HCT116 (cell line): Measurements from ENCODE around the gene OR52K2.

Source experiments
- FOSL1 ChIP-seq: IDR thresholded peaks from 2 replicates; pipeline ENCODE4 v1.6.1; 2012; ENCODE audit warnings: low read depth
- POLR2A ChIP-seq: IDR thresholded peaks from 2 replicates; pipeline ENCODE4 v1.7.0; 2011; ENCODE audit warnings: borderline replicate concordance; ENCODE audit not compliant: insufficient read depth, insufficient read length; ENCODE audit errors: extremely low read depth
- POLR2AphosphoS5 ChIP-seq: IDR thresholded peaks from 2 replicates; pipeline ENCODE4 v1.6.1; 2011; ENCODE audit warnings: mild to moderate bottlenecking, low read depth, low read length, moderate library complexity
- RAD21 ChIP-seq: IDR thresholded peaks from 2 replicates; pipeline ENCODE4 v1.6.1; 2012; ENCODE audit warnings: low read depth, mild to moderate bottlenecking
- TF ChIP-seq, protein P1 (sequence below): IDR thresholded peaks from 2 replicates; pipeline ENCODE4 v1.6.1; 2012
- TF ChIP-seq, protein P2 (sequence below), 3 experiments: fragments of 200-600 bp in 1 of 3; sonication (generic) in 1 of 3; IDR thresholded peaks in 2 of 3; conservative IDR thresholded peaks in 1 of 3; 2 replicates each; pipeline ENCODE4 v1.5.1; 2012 to 2017; ENCODE audit warnings: low read depth in 2 of 3, low read length in 2 of 3, antibody characterized with exemption in 1 of 3, borderline replicate concordance in 1 of 3, control low read depth in 1 of 3, mild to moderate bottlenecking in 1 of 3, mixed read lengths in 1 of 3, mixed run types in 1 of 3, moderate library complexity in 1 of 3; ENCODE audit not compliant: insufficient read depth in 1 of 3

DNA sequence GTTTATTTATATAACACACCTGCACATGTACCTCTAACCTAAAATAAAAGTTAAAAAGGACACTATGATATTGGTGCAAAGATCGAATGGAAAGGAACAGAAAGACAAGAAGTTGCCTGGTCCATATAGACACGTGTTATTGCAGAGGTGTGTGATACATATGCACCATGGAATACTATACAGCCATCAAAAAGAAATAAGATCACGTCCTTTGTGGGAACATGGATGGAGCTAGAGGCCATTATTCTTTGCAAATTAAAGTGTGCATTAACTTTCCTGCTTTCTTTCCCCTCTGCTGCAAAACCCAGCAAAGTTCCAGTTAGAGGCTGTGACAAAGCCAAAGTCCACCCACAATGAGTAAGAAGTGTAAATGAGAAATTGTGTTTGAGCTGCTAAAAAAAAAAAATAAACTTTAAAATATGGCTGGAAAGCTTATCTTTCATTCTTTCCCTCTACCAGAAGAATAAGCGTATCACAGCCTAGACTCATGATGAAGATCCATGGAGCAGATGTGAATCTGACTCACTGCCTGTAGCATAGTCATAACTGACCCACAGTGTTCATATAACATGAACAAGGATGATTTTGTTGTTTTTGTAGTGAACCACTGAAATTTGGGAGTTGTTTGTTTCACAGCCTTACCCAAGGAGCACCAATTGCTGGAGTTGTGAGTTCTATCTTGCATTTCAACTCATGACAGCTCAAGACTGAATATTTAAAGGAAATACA, 42.9 kb downstream of the OR52K2 start:
- TF ChIP-seq, protein P1, sequence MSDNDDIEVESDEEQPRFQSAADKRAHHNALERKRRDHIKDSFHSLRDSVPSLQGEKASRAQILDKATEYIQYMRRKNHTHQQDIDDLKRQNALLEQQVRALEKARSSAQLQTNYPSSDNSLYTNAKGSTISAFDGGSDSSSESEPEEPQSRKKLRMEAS: no peak
- TF ChIP-seq RAD21 (no peak), POLR2AphosphoS5 (no peak), POLR2A (no peak), FOSL1 (no peak)
- TF ChIP-seq, protein P2, sequence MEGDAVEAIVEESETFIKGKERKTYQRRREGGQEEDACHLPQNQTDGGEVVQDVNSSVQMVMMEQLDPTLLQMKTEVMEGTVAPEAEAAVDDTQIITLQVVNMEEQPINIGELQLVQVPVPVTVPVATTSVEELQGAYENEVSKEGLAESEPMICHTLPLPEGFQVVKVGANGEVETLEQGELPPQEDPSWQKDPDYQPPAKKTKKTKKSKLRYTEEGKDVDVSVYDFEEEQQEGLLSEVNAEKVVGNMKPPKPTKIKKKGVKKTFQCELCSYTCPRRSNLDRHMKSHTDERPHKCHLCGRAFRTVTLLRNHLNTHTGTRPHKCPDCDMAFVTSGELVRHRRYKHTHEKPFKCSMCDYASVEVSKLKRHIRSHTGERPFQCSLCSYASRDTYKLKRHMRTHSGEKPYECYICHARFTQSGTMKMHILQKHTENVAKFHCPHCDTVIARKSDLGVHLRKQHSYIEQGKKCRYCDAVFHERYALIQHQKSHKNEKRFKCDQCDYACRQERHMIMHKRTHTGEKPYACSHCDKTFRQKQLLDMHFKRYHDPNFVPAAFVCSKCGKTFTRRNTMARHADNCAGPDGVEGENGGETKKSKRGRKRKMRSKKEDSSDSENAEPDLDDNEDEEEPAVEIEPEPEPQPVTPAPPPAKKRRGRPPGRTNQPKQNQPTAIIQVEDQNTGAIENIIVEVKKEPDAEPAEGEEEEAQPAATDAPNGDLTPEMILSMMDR (IDR thresholded peaks at IDR 0.05 in 2 of 3, conservative IDR thresholded peaks at IDR 0.05 in 1 of 3; ENCODE audit: borderline replicate concordance in 1 of 3, insufficient read depth in 1 of 3, low read depth in 2 of 3, low read length in 2 of 3): no peak
